GM21737 (cell line): ENCODE results near the gene FYN.

Source experiments
- ATAC-seq: cut with Tn5 transposase; IDR thresholded peaks from one replicate; pipeline ENCODE4 v1.9.1; 2021; ENCODE audit warnings: mild to moderate bottlenecking, moderate library complexity; ENCODE audit not compliant: unreplicated experiment

The FYN gene

GRCh38 chr6:111884068-111884467 is 10.8 kb upstream of the FYN start:
- ATAC-seq, result no peak

DNA sequence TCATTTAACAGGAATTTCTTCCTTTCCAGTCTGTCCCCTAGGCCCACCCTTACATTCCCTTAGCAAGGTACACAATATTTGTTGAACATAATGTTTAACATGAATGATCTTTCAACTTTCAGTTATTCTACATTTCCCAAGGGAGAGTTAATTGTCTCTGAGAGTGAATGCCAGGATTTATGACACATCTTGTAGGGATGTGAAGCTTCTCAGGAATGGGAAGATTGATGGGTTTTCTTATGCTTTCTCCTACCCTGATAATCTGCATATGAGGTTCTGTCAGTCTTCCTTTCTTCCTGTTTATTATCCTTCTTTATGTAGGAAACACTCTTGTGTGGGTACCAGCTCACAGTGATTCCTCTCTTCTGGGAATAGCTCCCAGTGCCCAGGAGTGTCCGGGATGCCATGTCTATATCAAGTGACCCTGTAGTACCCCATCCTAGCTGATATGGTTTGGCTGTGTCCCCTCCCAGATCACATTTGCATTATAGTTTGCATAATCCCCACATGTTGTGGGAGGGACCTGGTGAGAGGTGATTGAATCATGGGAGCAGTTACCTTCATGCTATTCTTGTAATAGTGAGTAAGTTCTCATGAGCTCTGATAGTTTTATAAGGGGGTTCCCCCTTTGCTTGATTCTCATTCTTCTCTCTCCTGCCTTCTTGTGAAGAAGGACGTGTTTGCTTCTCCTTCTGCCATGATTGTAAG is 7.1 kb upstream of the FYN start:
- no peak for ATAC-seq

DNA sequence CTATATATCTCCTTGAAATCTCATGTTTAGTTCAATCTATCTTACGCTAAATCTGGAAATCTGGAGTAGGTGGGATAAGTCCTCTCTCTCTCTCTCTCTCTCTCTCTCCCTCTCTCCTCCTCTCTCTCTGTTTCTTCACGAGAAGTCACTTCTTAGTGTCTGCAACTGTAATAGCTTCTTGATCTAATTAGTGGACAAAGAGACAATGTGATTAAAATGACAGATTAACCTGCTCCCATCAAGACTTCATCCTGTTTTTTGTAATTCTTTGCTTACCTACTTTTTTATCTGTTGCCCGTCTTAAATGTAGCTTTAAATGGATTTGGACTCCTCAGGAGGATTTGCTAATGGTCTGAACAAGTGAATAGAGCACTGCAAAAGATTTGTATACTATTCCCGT is 2.5 kb upstream of the FYN start:
- ATAC-seq, result no peak

- ATAC-seq, result no peak
Observed at GRCh38 chr6:111874025-111874415, 768 bp upstream of the FYN start.

- peak; percentile 14 for ATAC-seq
Observed at GRCh38 chr6:111872401-111873177, 663 bp downstream of the FYN start.

DNA sequence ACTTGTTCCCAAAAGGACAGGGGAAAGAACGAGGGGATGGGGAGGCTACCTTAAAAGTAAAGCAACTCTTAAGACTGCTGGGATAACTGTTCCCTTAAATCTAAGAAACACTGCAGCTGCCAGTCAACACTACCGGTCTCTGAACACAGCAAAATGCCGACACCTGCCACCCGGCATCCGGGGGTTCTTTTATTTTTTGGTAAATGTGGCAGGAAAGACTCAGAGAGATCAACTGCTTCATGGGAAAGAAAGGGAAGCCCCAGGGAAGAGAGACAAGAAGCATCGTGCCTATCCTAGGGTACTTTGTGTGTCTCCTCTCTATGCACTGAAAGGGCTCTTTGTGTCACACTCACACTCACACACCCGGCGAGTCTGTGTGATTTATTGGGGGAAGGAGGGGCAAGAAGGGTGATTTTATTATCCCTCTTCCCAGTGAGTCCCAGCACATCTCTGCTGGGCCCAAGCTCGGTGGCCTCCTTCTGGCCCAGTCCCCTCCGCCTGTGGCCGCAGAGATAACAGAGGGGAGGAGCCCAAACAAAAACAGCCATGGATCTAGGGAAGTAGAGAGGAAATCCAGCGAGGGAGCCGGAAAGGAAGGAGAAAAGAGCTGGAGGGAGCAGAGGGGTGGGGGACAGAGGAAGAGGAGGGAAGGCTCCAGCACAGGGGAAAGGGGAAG is 1.4 kb downstream of the FYN start:
- no peak for ATAC-seq

GRCh38 chr6:111871207-111871606 is 2.0 kb downstream of the FYN start:
- no peak for ATAC-seq

- no peak for ATAC-seq
Observed at GRCh38 chr6:111870742-111871064, 2.5 kb downstream of the FYN start.

GRCh38 chr6:111870051-111870741 is 3.1 kb downstream of the FYN start:
- no peak for ATAC-seq

- no peak for ATAC-seq
Observed at GRCh38 chr6:111866857-111867256, 6.4 kb downstream of the FYN start.

DNA sequence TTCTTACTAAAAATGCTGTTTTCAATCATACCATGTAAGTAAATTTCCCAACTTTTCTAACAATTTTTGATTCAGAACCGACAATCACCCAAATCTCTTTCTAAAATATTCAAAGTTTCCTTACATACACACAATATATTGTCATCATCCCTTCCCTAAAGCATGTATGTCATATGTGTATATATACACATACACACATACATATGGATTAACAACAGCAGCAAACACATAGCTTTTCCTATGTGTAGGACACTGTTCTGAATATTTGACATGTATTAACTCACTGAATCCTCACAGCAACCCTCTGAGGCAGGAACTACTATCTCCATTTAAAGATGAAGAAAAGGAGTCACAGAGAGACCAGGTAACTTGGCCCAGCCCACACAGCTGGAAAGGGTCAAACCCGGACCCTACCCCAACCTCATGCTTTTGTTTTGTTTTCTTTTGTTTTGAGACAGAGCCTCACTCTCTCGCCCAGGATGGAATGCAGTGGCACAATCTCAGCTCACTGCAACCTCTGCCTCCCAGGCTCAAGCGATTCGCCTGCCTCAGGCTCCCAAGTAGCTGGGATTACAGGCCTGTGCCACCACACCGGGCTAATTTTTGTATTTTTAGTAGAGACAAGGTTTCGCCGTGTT is 7.2 kb downstream of the FYN start:
- no peak for ATAC-seq

GRCh38 chr6:111865049-111865585 is 8.1 kb downstream of the FYN start:
- no peak for ATAC-seq

- no peak for ATAC-seq
Observed at GRCh38 chr6:111864138-111865048, 8.9 kb downstream of the FYN start.

- no peak for ATAC-seq
Observed at GRCh38 chr6:111862741-111863140, 10.5 kb downstream of the FYN start.

GRCh38 chr6:111862314-111862713 is 10.9 kb downstream of the FYN start:
- ATAC-seq, result no peak

DNA sequence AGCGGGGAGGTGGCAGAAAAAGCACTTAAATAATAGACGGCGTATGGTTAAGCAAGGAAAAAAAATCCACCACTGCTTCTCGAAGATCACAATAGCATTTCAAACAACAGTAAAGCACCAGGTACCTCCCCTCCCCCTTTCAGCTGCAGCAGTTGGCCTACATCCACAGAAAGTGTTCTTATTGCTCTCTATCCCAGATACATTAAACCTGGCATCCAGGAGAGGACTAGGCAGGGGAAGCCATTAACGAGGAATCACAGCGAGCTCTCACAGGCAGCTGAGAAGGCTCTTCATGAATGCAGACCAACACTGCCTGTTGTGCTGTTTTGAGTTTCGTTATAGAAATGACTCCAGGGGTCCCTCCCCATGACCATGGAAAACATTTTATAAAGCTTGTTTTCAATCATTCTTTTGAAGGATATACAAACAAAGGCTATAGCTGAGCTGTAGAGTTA is 11.8 kb downstream of the FYN start:
- no peak for ATAC-seq

DNA sequence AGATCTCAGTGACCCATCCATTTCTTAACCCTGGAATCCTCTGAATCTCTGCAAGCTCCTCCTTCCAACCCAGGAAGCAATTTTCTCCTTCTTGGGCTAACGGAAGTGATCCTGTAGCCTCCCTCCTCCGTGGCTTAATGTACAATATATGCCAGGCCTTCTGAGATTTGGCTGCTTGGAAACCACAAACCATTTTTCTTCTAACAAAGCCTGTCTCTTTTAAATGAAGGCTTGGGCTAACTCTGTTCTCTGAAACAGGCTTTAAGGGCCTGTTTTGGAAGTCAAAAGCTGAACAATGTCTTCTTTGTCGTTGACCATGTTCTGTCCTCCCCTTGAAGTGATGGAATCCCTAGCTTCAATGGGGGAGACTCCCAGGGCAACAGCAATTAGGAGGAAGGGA is 14.9 kb downstream of the FYN start:
- ATAC-seq, result no peak

GRCh38 chr6:111857674-111858337 is 15.4 kb downstream of the FYN start:
- ATAC-seq, result no peak

- no peak for ATAC-seq
Observed at GRCh38 chr6:111855753-111856152, 17.5 kb downstream of the FYN start.
